Astrocyte (in vitro differentiated cells and primary cell): ENCODE measurements around the gene NUP160. TPM values are rescaled to one million over a fixed set of nuclear protein-coding genes. Genes with fewer than 3 reads are reported as not detected.

Experiments
- DNase-seq: peaks from one replicate; pipeline ENCODE4 v3.0.0-alpha.2; 2010; ENCODE audit warnings: low read depth
- FAIRE-seq: peaks from 2 replicates; lab custom pipeline; 2011; peaks lifted over from hg19 to GRCh38; lab: Jason Lieb, UNC
- H2AFZ ChIP-seq: 2 replicates; pipeline ENCODE4 v1.6.0; 2012; ENCODE audit warnings: low read depth, low read length, inconsistent platforms
- H3K27ac ChIP-seq: 2 replicates; pipeline ENCODE4 v1.5.1; 2011; ENCODE audit warnings: low read depth, low read length, inconsistent platforms
- H3K27me3 ChIP-seq: 2 replicates; pipeline ENCODE4 v1.6.0; 2011; ENCODE audit warnings: low read length, inconsistent platforms; ENCODE audit not compliant: insufficient read depth
- H3K36me3 ChIP-seq: 2 replicates; pipeline ENCODE4 v1.5.1; 2011; ENCODE audit warnings: low read length, inconsistent platforms; ENCODE audit not compliant: insufficient read depth
- H3K4me1 ChIP-seq: 2 replicates; pipeline ENCODE4 v1.5.1; 2011; ENCODE audit warnings: low read length, inconsistent platforms; ENCODE audit not compliant: insufficient read depth
- H3K4me2 ChIP-seq: 2 replicates; pipeline ENCODE4 v1.6.0; 2012; ENCODE audit warnings: low read length, inconsistent platforms
- H3K4me3 ChIP-seq: 2 replicates; pipeline ENCODE4 v1.5.1; 2011; ENCODE audit warnings: low read depth, mild to moderate bottlenecking, low read length, inconsistent platforms; ENCODE audit not compliant: insufficient read depth
- H3K79me2 ChIP-seq: 2 replicates; pipeline ENCODE4 v1.6.0; 2012; ENCODE audit warnings: mild to moderate bottlenecking, low read length, inconsistent platforms; ENCODE audit not compliant: insufficient read depth
- H3K9ac ChIP-seq: 2 replicates; pipeline ENCODE4 v1.6.0; 2012; ENCODE audit warnings: mild to moderate bottlenecking, low read length, inconsistent platforms
- H3K9me3 ChIP-seq: 2 replicates; pipeline ENCODE4 v1.5.1; 2012; ENCODE audit warnings: low read depth, mild to moderate bottlenecking, low read length, inconsistent platforms; ENCODE audit not compliant: insufficient read depth
- H4K20me1 ChIP-seq: 2 replicates; pipeline ENCODE4 v1.6.0; 2012; ENCODE audit warnings: low read length, inconsistent platforms; ENCODE audit not compliant: insufficient read depth
- H3K27ac Mint-ChIP-seq: one replicate; pipeline ENCODE4 v1.8.0; 2021; ENCODE audit warnings: mild to moderate bottlenecking, mixed read lengths; ENCODE audit not compliant: unreplicated experiment
- H3K27me3 Mint-ChIP-seq: one replicate; pipeline ENCODE4 v1.8.0; 2021; ENCODE audit warnings: low read depth, mixed read lengths; ENCODE audit not compliant: unreplicated experiment
- H3K36me3 Mint-ChIP-seq: one replicate; pipeline ENCODE4 v1.8.0; 2021; ENCODE audit warnings: low read depth, mixed read lengths; ENCODE audit not compliant: unreplicated experiment
- H3K4me1 Mint-ChIP-seq: one replicate; pipeline ENCODE4 v1.8.0; 2021; ENCODE audit warnings: low read depth, mixed read lengths; ENCODE audit not compliant: unreplicated experiment
- H3K4me3 Mint-ChIP-seq: one replicate; pipeline ENCODE4 v1.8.0; 2021; ENCODE audit warnings: mild to moderate bottlenecking, moderate library complexity, mixed read lengths; ENCODE audit not compliant: unreplicated experiment
- H3K9me3 Mint-ChIP-seq: one replicate; pipeline ENCODE4 v1.8.0; 2021; ENCODE audit warnings: mild to moderate bottlenecking, mixed read lengths; ENCODE audit not compliant: unreplicated experiment
- CTCF ChIP-seq: IDR thresholded peaks from 2 replicates; pipeline ENCODE4 v1.5.1; 2011; ENCODE audit warnings: low read depth, mild to moderate bottlenecking, inconsistent platforms, low read length, moderate library complexity; ENCODE audit not compliant: insufficient read depth
- EZH2 ChIP-seq: IDR thresholded peaks from 2 replicates; pipeline ENCODE4 v1.6.1; 2012; ENCODE audit warnings: mild to moderate bottlenecking, low read length, inconsistent platforms; ENCODE audit not compliant: insufficient read depth
- total RNA-seq: library from RNA; stranded (reverse); gene quantifications from 2 replicates; pipeline ENCODE4 v1.2.1, GENCODE V29; 2021

NUP160 gene
- total RNA-seq, 1 donor from 2014 or later, result 23.8 TPM

DNA sequence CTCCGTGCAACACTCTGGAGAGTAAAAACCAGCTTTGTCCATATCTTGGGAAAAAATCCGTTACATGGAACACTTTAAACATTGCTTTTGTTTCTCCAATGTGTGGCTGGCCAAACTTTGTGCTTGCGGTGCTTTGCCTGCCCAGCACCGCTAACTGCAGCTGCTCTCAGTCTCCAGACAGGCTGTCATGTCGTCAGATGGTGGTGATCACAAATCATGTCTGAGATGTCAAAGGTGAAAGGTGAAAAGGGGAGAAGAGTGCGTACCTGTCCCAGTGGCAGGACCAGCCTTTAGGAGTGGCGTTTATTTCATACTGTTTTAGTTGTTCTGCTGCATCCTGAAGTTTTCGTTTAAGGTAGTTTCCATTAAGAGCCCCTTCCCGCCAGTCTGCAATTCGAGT lies 115.9 kb downstream of the NUP160 start:
- Histone ChIP-seq H3K4me2 (no peak overlapping the region), H3K27me3 (no peaks in the 10 kb centered on the region), H3K79me2 (peaks cover 11% of the 10 kb centered on the region), H3K36me3 (peaks cover 71% of the 10 kb centered on the region), H3K4me1 (no peaks in the 10 kb centered on the region), H3K4me3 (no peak overlapping the region), H4K20me1 (peaks cover 32% of the 10 kb centered on the region), H3K9me3 (no peaks in the 10 kb centered on the region), H3K27ac (no peak overlapping the region), H3K9ac (no peak overlapping the region), H2AFZ (no peak overlapping the region)
- DNase-seq (no peak), FAIRE-seq (no peak)
- Mint-ChIP-seq H3K27ac (no peak overlapping the region), H3K27me3 (no peaks in the 10 kb centered on the region), H3K9me3 (no peaks in the 10 kb centered on the region), H3K36me3 (peaks cover 26% of the 10 kb centered on the region), H3K4me1 (peaks cover 2% of the 10 kb centered on the region), H3K4me3 (no peak overlapping the region)
- TF ChIP-seq EZH2, result no peak
- no peak for TF ChIP-seq CTCF

DNA sequence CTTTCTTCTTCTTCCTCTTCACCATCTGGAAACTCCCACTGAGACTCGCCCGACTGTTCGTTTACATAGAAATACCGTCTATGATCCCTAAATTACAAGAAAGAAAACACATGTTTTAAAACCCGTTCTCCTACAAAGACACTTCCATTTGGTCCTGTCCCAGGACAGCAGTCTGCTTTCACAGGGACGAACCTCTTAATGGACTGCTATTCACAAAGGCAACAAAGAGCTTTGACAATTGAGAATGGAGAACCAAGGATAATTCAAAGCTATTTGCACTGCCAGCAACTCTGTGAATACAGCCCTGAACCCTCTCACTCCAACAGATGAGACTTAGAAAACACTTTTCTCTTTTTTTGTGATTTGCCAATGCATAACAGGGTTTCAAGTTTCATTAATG lies 116.7 kb downstream of the NUP160 start:
- H3K4me3 Mint-ChIP-seq, result no peak overlapping the region
- H3K36me3 Mint-ChIP-seq, result peaks cover 25% of the 10 kb centered on the region
- peaks cover 11% of the 10 kb centered on the region for H3K79me2 ChIP-seq
- no peaks in the 10 kb centered on the region for H3K27me3 Mint-ChIP-seq
- H3K4me1 Mint-ChIP-seq, result peaks cover 2% of the 10 kb centered on the region
- H3K4me3 ChIP-seq, result no peak overlapping the region
- H4K20me1 ChIP-seq, result peaks cover 37% of the 10 kb centered on the region
- H3K36me3 ChIP-seq, result peaks cover 74% of the 10 kb centered on the region
- FAIRE-seq, result no peak
- DNase-seq, result no peak
- no peak overlapping the region for H2AFZ ChIP-seq
- H3K9me3 Mint-ChIP-seq, result no peaks in the 10 kb centered on the region
- no peak overlapping the region for H3K27ac Mint-ChIP-seq
- TF ChIP-seq CTCF (no peak), EZH2 (no peak)
- no peaks in the 10 kb centered on the region for H3K9me3 ChIP-seq
- no peaks in the 10 kb centered on the region for H3K27me3 ChIP-seq
- H3K27ac ChIP-seq, result no peak overlapping the region
- H3K4me2 ChIP-seq, result no peak overlapping the region
- H3K4me1 ChIP-seq, result no peaks in the 10 kb centered on the region
- no peak overlapping the region for H3K9ac ChIP-seq

Other genes with a start within 250 kb of the NUP160 start
- gene MTCH2, start 205.8 kb downstream of the NUP160 start, total RNA-seq, result 99.8 and 103 TPM in 2 replicates
- gene AGBL2, start 133.0 kb downstream of the NUP160 start, total RNA-seq, result 1.4 and 2.1 TPM in 2 replicates
- 59.4 and 69.7 TPM in 2 replicates for gene FNBP4, start 81.0 kb downstream of the NUP160 start, total RNA-seq
- 17.4 and 22.9 TPM in 2 replicates for gene PTPRJ, start 132.2 kb upstream of the NUP160 start, total RNA-seq